GM12865 (cell line): Measurements from ENCODE around the gene CCDC170.

Experiments
- DNase-seq: peaks from one replicate; pipeline ENCODE4 v3.0.0; 2010; ENCODE audit warnings: low read depth
- H3K4me3 ChIP-seq: 2 replicates; pipeline ENCODE4 v1.5.1; 2011; ENCODE audit warnings: mild to moderate bottlenecking, low read depth, low read length, control low read depth
- CTCF ChIP-seq: IDR thresholded peaks from 2 replicates; pipeline ENCODE4 v1.5.1; 2011; ENCODE audit warnings: low read length, control low read depth, low read depth, inconsistent platforms; ENCODE audit not compliant: insufficient read depth; ENCODE audit errors: missing control alignments

CCDC170 gene

GRCh38 chr6:151610326-151610725 is 116.5 kb downstream of the CCDC170 start:
- no peak for DNase-seq
- no peak overlapping the region for H3K4me3 ChIP-seq
- TF ChIP-seq CTCF, result no peak

GRCh38 chr6:151614630-151615029 is 120.8 kb downstream of the CCDC170 start:
- no peak overlapping the region for H3K4me3 ChIP-seq
- no peak for DNase-seq

GRCh38 chr6:151616091-151616513 is 122.3 kb downstream of the CCDC170 start:
- DNase-seq, result no peak
- no peak overlapping the region for H3K4me3 ChIP-seq
- TF ChIP-seq CTCF, result no peak

More at GRCh38 chr6:151614630-151615029, 120.8 kb downstream of the CCDC170 start:
- TF ChIP-seq CTCF, result no peak

- no peak for DNase-seq
- no peak for TF ChIP-seq CTCF
- H3K4me3 ChIP-seq, result no peak overlapping the region
Measured at GRCh38 chr6:151616600-151616999, 122.8 kb downstream of the CCDC170 start.

GRCh38 chr6:151617539-151617938 is 123.7 kb downstream of the CCDC170 start:
- no peak for TF ChIP-seq CTCF
- no peak for DNase-seq
- H3K4me3 ChIP-seq, result no peak overlapping the region

- H3K4me3 ChIP-seq, result no peak overlapping the region
- no peak for DNase-seq
- no peak for TF ChIP-seq CTCF
Measured at GRCh38 chr6:151618717-151619116, 124.9 kb downstream of the CCDC170 start.

DNA sequence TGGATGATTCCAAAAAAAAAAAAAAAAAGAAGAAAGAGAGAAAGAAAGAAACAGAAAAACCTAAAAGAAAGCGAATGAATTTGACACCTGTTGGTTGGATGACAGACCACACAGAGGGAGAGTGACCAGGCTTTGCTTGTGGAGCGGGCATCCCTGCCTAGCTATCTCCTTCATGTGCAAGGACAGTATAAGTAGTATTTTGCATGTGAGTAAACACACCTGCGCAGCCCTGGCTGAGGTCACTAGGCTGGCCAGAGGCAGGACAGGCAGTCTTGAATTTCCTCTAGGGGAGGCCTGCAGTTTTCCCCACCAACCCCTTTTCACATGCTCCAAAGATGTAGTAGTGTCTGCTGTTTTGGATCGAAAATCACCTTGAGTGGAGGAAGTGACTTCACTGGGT is 126.4 kb downstream of the CCDC170 start:
- no peak for DNase-seq
- H3K4me3 ChIP-seq, result no peak overlapping the region
- no peak for TF ChIP-seq CTCF
